IPS DF 6.9 (cell line): ENCODE measurements around the gene CAND2.

Experiments
- DNase-seq: peaks from one replicate; pipeline ENCODE4 v3.0.0-alpha.2; 2013; ENCODE audit warnings: low read depth, low spot score
- H3K27ac ChIP-seq: one replicate; pipeline ENCODE4 v1.5.1; 2013; ENCODE audit warnings: low read length, control low read depth
- H3K27me3 ChIP-seq: 2 replicates; pipeline ENCODE4 v1.6.1; 2013; ENCODE audit warnings: mild to moderate bottlenecking, low read length; ENCODE audit not compliant: control insufficient read depth, insufficient read depth
- H3K36me3 ChIP-seq: 2 replicates; pipeline ENCODE4 v1.6.1; 2013; ENCODE audit warnings: low read length; ENCODE audit not compliant: control insufficient read depth, insufficient read depth
- H3K4me1 ChIP-seq: 2 replicates; pipeline ENCODE4 v1.6.1; 2013; ENCODE audit warnings: low read length; ENCODE audit not compliant: control insufficient read depth, insufficient read depth
- H3K4me3 ChIP-seq: 2 replicates; pipeline ENCODE4 v1.5.1; 2013; ENCODE audit warnings: mild to moderate bottlenecking, low read length
- H3K9me3 ChIP-seq: 2 replicates; pipeline ENCODE4 v1.6.1; 2013; ENCODE audit warnings: low read length, inconsistent platforms; ENCODE audit not compliant: control insufficient read depth, insufficient read depth
- WGBS: extraction: QIAGEN DNeasy Blood & Tissue Kit; methylation state at CpG from one replicate; pipeline ENCODE4 v1.1.7; 2013; ENCODE audit warnings: mixed read lengths, missing lambda C conversion rate; ENCODE audit not compliant: insufficient read length, insufficient coverage; 5-methylcytosine and 5-hydroxymethylcytosine counted together

Gene CAND2

DNA sequence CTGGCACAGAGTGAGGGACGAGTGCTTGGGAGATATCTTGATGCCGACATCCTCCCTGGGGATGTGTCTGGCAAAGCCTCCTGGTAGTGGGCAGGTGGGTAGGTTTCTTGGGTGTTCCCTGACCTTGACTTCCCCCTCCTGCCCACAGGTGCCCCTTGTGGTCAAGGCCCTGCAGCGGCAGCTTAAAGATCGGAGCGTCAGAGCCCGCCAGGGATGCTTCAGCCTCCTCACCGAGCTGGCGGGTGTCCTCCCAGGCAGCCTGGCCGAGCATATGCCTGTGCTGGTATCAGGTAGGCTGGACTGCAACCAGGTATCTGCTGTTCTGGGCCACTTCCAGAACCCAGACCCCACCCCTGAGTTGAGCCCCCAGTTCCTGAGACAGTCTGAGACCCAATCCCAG is 19.2 kb downstream of the CAND2 start:
- no peak overlapping the region for H3K4me3 ChIP-seq
- peaks cover 2% of the 10 kb centered on the region; the same call in 1 of the 2 replicates for H3K4me1 ChIP-seq
- DNase-seq = no peak
- H3K27me3 ChIP-seq = no peaks in the 10 kb centered on the region
- WGBS = no CpG with 5 or more reads among the region's 9 CpGs
- H3K9me3 ChIP-seq = no peaks in the 10 kb centered on the region
- H3K27ac ChIP-seq = no peak overlapping the region
- peaks cover 20% of the 10 kb centered on the region for H3K36me3 ChIP-seq

DNA sequence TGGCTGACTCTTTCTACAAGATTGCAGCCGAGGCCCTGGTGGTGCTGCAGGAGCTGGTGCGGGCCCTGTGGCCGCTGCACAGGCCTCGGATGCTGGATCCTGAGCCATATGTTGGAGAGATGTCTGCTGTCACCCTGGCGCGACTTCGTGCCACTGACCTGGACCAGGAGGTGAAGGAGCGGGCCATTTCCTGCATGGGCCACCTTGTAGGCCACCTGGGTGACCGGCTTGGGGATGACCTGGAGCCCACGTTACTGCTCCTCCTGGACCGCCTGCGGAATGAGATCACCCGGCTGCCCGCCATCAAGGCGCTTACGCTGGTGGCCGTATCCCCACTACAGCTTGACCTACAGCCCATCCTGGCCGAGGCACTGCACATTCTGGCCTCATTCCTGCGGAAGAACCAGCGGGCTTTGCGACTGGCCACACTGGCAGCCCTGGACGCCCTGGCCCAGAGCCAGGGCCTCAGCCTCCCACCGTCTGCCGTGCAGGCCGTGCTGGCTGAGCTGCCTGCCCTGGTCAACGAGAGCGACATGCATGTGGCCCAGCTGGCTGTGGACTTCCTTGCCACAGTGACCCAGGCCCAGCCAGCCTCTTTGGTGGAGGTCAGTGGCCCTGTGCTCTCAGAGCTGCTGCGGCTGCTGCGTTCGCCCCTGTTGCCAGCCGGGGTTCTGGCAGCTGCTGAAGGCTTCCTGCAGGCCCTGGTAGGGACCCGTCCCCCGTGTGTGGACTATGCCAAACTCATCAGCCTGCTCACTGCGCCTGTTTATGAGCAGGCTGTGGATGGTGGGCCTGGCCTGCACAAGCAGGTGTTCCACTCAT is 20.3 kb downstream of the CAND2 start:
- DNase-seq = no peak
- Histone ChIP-seq H3K9me3 (no peaks in the 10 kb centered on the region), H3K27ac (no peak overlapping the region), H3K27me3 (no peaks in the 10 kb centered on the region), H3K4me1 (no peaks in the 10 kb centered on the region; the same call in 1 of the 2 replicates), H3K4me3 (no peak overlapping the region), H3K36me3 (peaks cover 20% of the 10 kb centered on the region)
- no CpG with 5 or more reads among the region's 34 CpGs for WGBS

DNA sequence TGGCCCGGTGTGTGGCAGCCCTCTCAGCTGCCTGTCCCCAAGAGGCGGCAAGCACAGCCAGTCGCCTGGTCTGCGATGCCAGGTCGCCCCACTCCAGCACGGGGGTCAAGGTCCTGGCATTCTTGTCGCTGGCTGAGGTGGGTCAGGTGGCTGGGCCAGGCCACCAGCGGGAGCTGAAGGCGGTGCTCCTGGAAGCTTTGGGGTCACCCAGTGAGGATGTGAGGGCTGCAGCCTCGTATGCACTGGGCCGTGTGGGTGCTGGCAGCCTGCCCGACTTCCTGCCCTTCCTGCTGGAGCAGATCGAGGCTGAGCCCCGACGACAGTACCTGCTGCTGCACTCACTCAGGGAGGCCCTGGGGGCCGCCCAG is 20.8 kb downstream of the CAND2 start:
- H3K4me3 ChIP-seq = no peak overlapping the region
- H3K27me3 ChIP-seq = no peaks in the 10 kb centered on the region
- H3K27ac ChIP-seq = no peak overlapping the region
- no peak for DNase-seq
- no peaks in the 10 kb centered on the region; the same call in 1 of the 2 replicates for H3K4me1 ChIP-seq
- no CpG with 5 or more reads among the region's 16 CpGs for WGBS
- no peaks in the 10 kb centered on the region for H3K9me3 ChIP-seq
- peaks cover 20% of the 10 kb centered on the region for H3K36me3 ChIP-seq

DNA sequence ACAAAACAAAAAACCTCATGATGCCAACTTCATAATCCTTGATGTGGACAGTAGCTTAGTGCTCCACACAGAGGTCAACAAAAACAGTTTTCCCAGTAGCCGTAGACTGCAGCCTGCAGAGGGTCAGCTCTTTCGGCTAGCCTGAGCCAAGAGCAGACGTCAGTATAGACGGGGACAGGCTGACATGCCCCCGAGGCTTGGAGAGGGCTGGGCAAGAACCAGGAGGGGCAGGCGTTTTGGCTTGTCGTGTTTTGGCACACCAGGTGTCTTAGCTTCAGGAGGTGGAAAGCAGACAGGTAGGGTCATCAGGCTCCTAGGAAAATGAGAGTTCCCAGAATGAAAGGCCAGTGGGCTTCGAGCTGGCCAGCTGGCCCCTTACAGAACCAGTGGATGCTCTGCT is 21.8 kb downstream of the CAND2 start:
- Histone ChIP-seq H3K4me3 (no peak overlapping the region), H3K27ac (no peak overlapping the region), H3K27me3 (no peaks in the 10 kb centered on the region), H3K9me3 (no peaks in the 10 kb centered on the region), H3K4me1 (no peaks in the 10 kb centered on the region; the same call in 1 of the 2 replicates), H3K36me3 (peaks cover 20% of the 10 kb centered on the region)
- DNase-seq = no peak
- no CpG with 5 or more reads among the region's 8 CpGs for WGBS

DNA sequence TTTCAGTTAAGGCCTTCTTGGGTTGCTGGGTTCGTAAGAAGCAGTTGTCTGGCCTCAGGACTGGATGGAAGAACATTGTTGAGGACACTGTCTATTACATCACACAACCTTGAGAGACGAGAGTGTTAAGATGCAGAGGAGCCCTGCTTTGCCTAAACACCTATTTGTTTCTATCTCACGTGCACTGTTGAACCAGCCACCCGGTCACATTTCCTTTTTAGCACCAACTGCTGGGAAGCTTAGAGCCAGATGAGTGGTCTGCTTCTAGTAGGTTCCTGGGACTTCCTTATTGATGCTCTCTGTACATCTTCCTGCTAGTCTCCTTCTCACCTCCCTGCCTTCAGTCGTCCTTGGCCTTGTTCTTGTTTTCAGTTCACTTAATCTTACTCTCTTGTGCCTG is 22.3 kb downstream of the CAND2 start:
- WGBS = no CpG with 5 or more reads among the region's 5 CpGs
- Histone ChIP-seq H3K9me3 (no peaks in the 10 kb centered on the region), H3K4me1 (no peaks in the 10 kb centered on the region; the same call in 1 of the 2 replicates), H3K36me3 (peaks cover 20% of the 10 kb centered on the region), H3K27me3 (no peaks in the 10 kb centered on the region), H3K27ac (no peak overlapping the region), H3K4me3 (no peak overlapping the region)
- DNase-seq = no peak

DNA sequence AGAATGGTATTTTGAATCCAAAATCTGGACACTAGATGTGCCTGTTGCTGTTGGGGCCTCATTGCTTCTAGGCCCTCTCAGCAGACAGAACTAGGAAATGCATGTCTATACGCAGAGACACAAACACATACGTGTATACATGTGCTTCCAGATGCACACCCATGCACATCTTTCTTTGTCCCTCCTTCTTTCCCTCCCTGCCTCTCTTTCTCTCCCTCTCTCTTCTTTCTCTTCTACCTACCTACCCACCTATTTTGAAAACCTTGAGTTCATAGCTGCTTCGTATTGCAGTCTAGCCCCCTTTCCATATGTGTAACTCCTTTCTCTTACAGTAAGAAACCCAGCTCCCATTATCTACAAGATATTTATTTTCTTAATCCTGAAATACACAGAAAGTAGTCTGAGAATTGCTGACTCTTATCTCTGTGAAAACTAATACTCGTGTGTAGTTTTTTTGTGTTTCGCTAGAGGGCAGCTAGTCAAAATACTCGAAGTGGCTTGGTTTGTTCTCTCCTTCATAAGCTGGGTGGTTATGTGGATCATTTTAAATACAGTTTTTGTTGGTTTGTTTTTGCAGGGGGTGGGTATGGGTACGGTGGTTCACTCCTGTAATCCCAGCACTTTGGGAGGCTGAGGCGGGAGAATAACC is 26.4 kb downstream of the CAND2 start:
- Histone ChIP-seq H3K4me1 (no peaks in the 10 kb centered on the region; the same call in 1 of the 2 replicates), H3K4me3 (no peak overlapping the region), H3K9me3 (no peaks in the 10 kb centered on the region), H3K36me3 (no peaks in the 10 kb centered on the region; the same call in 1 of the 2 replicates), H3K27me3 (no peaks in the 10 kb centered on the region), H3K27ac (no peak overlapping the region)
- DNase-seq = no peak
- WGBS = no CpG with 5 or more reads among the region's 8 CpGs

DNA sequence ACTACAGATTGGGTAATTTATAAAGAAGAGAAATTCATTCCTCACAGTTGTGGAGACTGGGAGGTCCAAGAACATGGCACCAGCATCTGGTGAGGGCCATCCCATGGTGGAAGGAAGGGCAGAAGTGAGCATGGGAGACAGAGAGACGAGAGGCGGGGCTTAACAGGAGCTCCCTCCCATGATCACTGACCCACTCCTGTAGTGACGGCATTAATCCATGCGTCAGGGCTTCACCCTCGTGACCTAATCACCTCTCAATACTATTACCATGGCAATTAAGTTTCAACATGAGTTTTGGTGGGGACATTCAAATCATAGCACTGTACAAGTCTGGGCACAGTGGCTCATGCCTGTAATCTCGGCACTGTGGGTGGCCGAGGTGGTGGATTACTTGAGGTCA is 27.8 kb downstream of the CAND2 start:
- no peak overlapping the region for H3K4me3 ChIP-seq
- no peaks in the 10 kb centered on the region for H3K9me3 ChIP-seq
- no peak overlapping the region for H3K27ac ChIP-seq
- H3K4me1 ChIP-seq = no peaks in the 10 kb centered on the region; the same call in 1 of the 2 replicates
- H3K36me3 ChIP-seq = no peaks in the 10 kb centered on the region
- no CpG with 5 or more reads among the region's 7 CpGs for WGBS
- H3K27me3 ChIP-seq = no peaks in the 10 kb centered on the region
- no peak for DNase-seq

DNA sequence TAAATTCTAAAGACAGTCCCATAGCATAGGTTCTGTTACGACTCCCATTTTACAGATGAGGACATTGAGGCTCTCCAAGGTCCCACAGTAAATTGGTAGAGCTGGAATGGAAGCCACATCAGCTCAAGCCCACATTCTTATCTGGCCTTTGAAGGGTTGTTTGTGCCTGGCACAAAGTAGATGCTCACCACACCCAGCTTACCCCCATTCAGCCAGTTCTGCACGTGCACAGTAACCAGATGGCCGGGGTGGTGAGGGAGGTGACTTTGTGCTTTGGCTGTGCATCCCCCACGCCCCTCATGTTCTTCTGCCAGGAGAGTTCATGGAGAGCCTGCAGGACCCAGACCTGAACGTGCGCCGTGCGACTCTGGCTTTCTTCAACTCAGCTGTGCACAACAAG is 28.7 kb downstream of the CAND2 start:
- no peak overlapping the region for H3K27ac ChIP-seq
- no CpG with 5 or more reads among the region's 8 CpGs for WGBS
- no peaks in the 10 kb centered on the region for H3K9me3 ChIP-seq
- H3K36me3 ChIP-seq = 0 out of 2 replicates have a peak, but pooled peaks cover 2% of the 10 kb centered on the region
- no peak for DNase-seq
- H3K4me3 ChIP-seq = no peak overlapping the region
- no peaks in the 10 kb centered on the region for H3K27me3 ChIP-seq
- no peaks in the 10 kb centered on the region; the same call in 1 of the 2 replicates for H3K4me1 ChIP-seq

DNA sequence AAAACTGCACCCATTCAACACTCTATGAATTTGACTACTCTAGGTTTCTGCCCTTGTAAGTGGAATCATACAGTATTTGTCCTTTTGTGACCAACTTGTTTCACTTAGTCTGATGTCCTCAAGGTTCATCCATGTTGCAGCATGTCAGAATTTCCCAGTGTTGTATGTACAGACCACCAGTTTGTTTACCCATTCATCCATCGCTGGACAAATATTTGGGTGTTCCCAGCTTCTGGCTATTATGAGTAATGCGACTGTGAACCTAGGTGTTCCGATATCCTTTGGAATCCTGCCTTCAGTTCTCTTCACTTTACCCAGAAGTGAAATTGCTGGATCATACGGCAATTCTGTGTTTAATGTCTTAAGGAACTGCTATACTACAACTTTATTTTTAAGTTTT is 32.3 kb downstream of the CAND2 start:
- no peaks in the 10 kb centered on the region for H3K27me3 ChIP-seq
- H3K4me3 ChIP-seq = no peak overlapping the region
- DNase-seq = no peak
- no peaks in the 10 kb centered on the region for H3K9me3 ChIP-seq
- peaks cover 17% of the 10 kb centered on the region; the same call in 1 of the 2 replicates for H3K36me3 ChIP-seq
- H3K4me1 ChIP-seq = peaks cover 1% of the 10 kb centered on the region; the same call in 1 of the 2 replicates
- H3K27ac ChIP-seq = no peak overlapping the region
- no CpG with 5 or more reads among the region's 4 CpGs for WGBS

DNA sequence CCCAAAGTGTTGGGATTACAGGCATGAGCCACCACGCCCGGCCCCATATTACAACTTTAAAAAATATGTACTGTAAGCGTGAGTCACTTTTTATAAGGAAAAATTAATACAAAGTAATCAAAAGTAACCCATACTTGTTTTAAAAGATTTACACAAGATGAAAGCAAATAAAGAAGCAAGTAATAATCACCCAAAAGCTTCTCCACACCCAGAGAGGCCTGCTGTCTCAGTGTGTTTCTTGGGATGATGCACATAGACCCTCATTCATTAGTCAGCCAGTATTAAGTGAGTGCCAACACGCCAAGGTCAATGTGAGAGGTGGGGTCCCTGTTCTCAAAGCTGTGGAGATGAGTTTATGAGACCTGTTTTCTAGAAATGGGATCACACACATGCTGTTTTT is 32.9 kb downstream of the CAND2 start:
- peaks cover 1% of the 10 kb centered on the region; the same call in 1 of the 2 replicates for H3K4me1 ChIP-seq
- H3K36me3 ChIP-seq = peaks cover 21% of the 10 kb centered on the region; the same call in 1 of the 2 replicates
- H3K9me3 ChIP-seq = no peaks in the 10 kb centered on the region
- no peak overlapping the region for H3K27ac ChIP-seq
- no peak for DNase-seq
- no peak overlapping the region for H3K4me3 ChIP-seq
- WGBS = no CpG with 5 or more reads among the region's 4 CpGs
- no peaks in the 10 kb centered on the region for H3K27me3 ChIP-seq
